ENCODE results near the gene KRT76. TPM values are rescaled to one million over a fixed set of nuclear protein-coding genes. Genes with fewer than 3 reads are reported as not detected.

KRT76 gene
- polyA plus RNA-seq, 1 donor (not counting 4 experiments of a cell fraction or from before 2014, with no cell fraction given) = not detected

DNA sequence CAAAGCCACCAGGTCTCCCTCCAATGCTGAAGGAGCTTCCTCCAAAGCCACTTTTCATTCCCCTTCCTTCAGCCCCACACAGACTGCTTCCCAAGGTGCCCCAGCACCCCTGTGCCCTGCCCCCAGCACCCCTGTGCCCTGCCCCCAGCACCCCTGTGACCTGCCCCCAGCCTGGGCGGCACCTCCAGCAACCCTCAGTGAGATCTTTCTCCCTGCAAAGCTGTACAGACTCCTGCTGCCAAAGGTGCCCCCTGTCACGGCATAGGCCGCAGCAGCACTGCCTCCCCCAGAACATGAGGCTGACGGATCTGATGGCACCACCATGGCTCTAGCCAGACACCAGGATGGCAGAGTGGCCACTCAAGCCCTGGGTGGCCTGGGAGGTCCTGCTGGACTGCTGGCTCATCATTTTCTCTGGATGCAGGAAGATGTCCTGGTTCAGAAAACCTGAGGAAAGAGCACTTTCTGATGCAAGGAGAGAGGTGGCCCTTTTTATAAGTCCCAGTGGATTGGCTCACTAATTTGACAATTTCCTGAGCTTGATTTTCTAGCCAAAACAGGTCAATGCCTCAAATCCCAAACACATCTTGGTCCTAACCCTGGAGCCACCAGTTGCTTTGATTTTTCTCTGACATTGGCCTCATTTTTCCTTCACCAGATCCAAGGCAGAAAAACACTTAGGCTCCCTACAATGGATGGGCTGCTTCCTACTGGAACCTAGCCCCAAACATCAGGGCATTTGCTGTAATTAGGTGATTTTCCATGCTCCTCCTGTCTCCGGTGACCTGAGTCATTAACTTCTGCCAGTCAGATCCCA lies 41.1 kb downstream of the KRT76 start:
- H3K79me2 ChIP-seq (ENCODE audit: control insufficient read depth, insufficient read depth, low read length) = no peaks in the 10 kb centered on the region
- dilution Hi-C loops (cut with MboI; ENCODE audit: extremely low pct_ligation_motif_present, low sequenced_read_pairs) = no loop called here
- no peak overlapping the region for H3K9ac ChIP-seq (ENCODE audit: control insufficient read depth, extremely low read depth, insufficient read depth, low read length)
- H3K27me3 ChIP-seq (ENCODE audit: control insufficient read depth, extremely low read depth, insufficient read depth, low read length) = peaks cover 9% of the 10 kb centered on the region
- no peak overlapping the region for H2AFZ ChIP-seq (ENCODE audit: control insufficient read depth, low read length)
- no peaks in the 10 kb centered on the region for H3K9me3 ChIP-seq (ENCODE audit: control insufficient read depth, low read depth, low read length)
- no peak for DNase-seq (ENCODE audit: low read depth, low spot score)
- no peaks in the 10 kb centered on the region for H3K36me3 ChIP-seq (ENCODE audit: control insufficient read depth in 2 of 2, extremely low read depth in 1 of 2, insufficient read depth in 2 of 2, low read length in 2 of 2)
- no peaks in the 10 kb centered on the region for H4K20me1 ChIP-seq (ENCODE audit: control insufficient read depth, extremely low read depth, insufficient read depth, low read length)
- H3K4me2 ChIP-seq (ENCODE audit: control insufficient read depth, extremely low read depth, insufficient read depth, low read depth, low read length) = no peak overlapping the region
- no peak overlapping the region for H3K4me3 ChIP-seq (ENCODE audit: control insufficient read depth in 2 of 3, extremely low read depth in 1 of 3, insufficient read depth in 2 of 3, low read depth in 1 of 3, low read length in 3 of 3)
- no peak overlapping the region for H3K27ac ChIP-seq (ENCODE audit: control insufficient read depth, insufficient read depth, low read length)
- H3K9me1 ChIP-seq (ENCODE audit: control insufficient read depth, extremely low read depth, insufficient read depth, low read length) = no peaks in the 10 kb centered on the region
- TF ChIP-seq, protein P1, sequence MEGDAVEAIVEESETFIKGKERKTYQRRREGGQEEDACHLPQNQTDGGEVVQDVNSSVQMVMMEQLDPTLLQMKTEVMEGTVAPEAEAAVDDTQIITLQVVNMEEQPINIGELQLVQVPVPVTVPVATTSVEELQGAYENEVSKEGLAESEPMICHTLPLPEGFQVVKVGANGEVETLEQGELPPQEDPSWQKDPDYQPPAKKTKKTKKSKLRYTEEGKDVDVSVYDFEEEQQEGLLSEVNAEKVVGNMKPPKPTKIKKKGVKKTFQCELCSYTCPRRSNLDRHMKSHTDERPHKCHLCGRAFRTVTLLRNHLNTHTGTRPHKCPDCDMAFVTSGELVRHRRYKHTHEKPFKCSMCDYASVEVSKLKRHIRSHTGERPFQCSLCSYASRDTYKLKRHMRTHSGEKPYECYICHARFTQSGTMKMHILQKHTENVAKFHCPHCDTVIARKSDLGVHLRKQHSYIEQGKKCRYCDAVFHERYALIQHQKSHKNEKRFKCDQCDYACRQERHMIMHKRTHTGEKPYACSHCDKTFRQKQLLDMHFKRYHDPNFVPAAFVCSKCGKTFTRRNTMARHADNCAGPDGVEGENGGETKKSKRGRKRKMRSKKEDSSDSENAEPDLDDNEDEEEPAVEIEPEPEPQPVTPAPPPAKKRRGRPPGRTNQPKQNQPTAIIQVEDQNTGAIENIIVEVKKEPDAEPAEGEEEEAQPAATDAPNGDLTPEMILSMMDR (optimal IDR thresholded peaks at IDR 0.05 in 1 of 3, IDR thresholded peaks at IDR 0.05 in 1 of 3, conservative IDR thresholded peaks at IDR 0.05 in 1 of 3; ENCODE audit: extremely low read depth in 1 of 3, insufficient read depth in 2 of 3, low read length in 3 of 3) = no peak
- no peak for TF ChIP-seq EZH2 (IDR thresholded peaks at IDR 0.05; ENCODE audit: low read length)
- no peaks in the 10 kb centered on the region for H3K4me1 ChIP-seq (ENCODE audit: control insufficient read depth, extremely low read depth, insufficient read depth, low read length)
- no peak for FAIRE-seq

DNA sequence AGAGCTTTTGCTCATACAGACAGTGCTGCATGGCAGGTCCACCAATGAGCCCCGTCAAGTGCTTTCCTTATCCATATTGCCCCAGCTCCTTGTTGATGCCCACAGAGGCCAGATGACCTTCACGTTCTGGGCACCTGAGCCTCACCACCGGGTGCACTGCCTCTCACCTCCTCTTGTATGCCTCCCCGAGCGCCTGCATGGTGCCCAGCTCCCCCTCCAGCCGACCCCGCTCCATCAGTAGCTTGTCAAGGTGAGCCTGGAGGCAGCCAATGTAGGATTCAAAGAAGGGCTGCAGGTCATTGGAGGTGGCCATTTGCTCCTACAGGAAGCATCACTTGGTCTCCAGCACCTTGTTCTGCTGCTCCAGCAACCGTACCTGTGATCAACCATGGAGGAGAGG lies 42.0 kb downstream of the KRT76 start:
- H3K27me3 ChIP-seq (ENCODE audit: control insufficient read depth, extremely low read depth, insufficient read depth, low read length) = peaks cover 13% of the 10 kb centered on the region
- no peak overlapping the region for H3K27ac ChIP-seq (ENCODE audit: control insufficient read depth, insufficient read depth, low read length)
- FAIRE-seq = no peak
- H3K79me2 ChIP-seq (ENCODE audit: control insufficient read depth, insufficient read depth, low read length) = no peaks in the 10 kb centered on the region
- no peaks in the 10 kb centered on the region for H3K4me1 ChIP-seq (ENCODE audit: control insufficient read depth, extremely low read depth, insufficient read depth, low read length)
- DNase-seq (ENCODE audit: low read depth, low spot score) = no peak
- H3K9me1 ChIP-seq (ENCODE audit: control insufficient read depth, extremely low read depth, insufficient read depth, low read length) = no peaks in the 10 kb centered on the region
- H2AFZ ChIP-seq (ENCODE audit: control insufficient read depth, low read length) = no peak overlapping the region
- H3K4me2 ChIP-seq (ENCODE audit: control insufficient read depth, extremely low read depth, insufficient read depth, low read depth, low read length) = no peak overlapping the region
- no peaks in the 10 kb centered on the region for H3K36me3 ChIP-seq (ENCODE audit: control insufficient read depth in 2 of 2, extremely low read depth in 1 of 2, insufficient read depth in 2 of 2, low read length in 2 of 2)
- no peaks in the 10 kb centered on the region for H3K9me3 ChIP-seq (ENCODE audit: control insufficient read depth, low read depth, low read length)
- H3K9ac ChIP-seq (ENCODE audit: control insufficient read depth, extremely low read depth, insufficient read depth, low read length) = no peak overlapping the region
- H4K20me1 ChIP-seq (ENCODE audit: control insufficient read depth, extremely low read depth, insufficient read depth, low read length) = no peaks in the 10 kb centered on the region
- TF ChIP-seq, protein P1 (optimal IDR thresholded peaks at IDR 0.05 in 1 of 3, IDR thresholded peaks at IDR 0.05 in 1 of 3, conservative IDR thresholded peaks at IDR 0.05 in 1 of 3; ENCODE audit: extremely low read depth in 1 of 3, insufficient read depth in 2 of 3, low read length in 3 of 3) = no peak
- no peak for TF ChIP-seq EZH2 (IDR thresholded peaks at IDR 0.05; ENCODE audit: low read length)
- no peak overlapping the region for H3K4me3 ChIP-seq (ENCODE audit: control insufficient read depth in 2 of 3, extremely low read depth in 1 of 3, insufficient read depth in 2 of 3, low read depth in 1 of 3, low read length in 3 of 3)
- dilution Hi-C loops (cut with MboI; ENCODE audit: extremely low pct_ligation_motif_present, low sequenced_read_pairs) = no loop called here
